Activated gamma-delta T cell (primary cell): ENCODE data around the gene ANGPTL7.
"Not testable (repeated sequence)": the region's sequence is repeated elsewhere in the genome, so short reads cannot be mapped to it uniquely, and the experiment has no call there.

ENCODE experiments used
- DNase-seq: peaks from one replicate; lab custom pipeline; 2025; lab: John Stamatoyannopoulos, UW

ANGPTL7 gene

GRCh38 chr1:11169202-11169601, 20.0 kb upstream of the ANGPTL7 start:
- no peak for DNase-seq

- DNase-seq: no peak
Observed at GRCh38 chr1:11170102-11170501, 19.1 kb upstream of the ANGPTL7 start.

- no peak for DNase-seq
Observed at GRCh38 chr1:11174261-11174942, 14.8 kb upstream of the ANGPTL7 start.

DNA sequence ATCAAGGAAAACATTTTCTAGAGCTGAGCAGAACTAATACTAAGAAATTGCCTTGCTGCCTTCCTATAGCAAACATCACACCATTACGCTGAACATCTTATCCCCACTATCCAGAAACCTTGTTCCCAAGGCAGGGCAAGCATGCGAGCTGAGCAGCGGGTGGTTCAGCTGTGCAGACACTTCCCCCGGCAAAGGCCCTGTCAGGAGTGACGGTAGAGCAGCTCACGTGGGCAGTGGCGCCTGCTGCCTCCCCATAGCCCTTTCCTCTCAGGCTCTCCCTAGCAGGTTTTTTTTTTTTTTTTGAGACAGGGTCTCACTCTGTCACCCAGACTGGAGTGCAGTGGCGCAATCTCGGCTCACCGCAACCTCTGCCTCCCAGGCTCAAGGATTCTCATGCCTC, 13.7 kb upstream of the ANGPTL7 start:
- DNase-seq: no peak

- no peak for DNase-seq
Observed at GRCh38 chr1:11176081-11176706, 13.0 kb upstream of the ANGPTL7 start.

DNA sequence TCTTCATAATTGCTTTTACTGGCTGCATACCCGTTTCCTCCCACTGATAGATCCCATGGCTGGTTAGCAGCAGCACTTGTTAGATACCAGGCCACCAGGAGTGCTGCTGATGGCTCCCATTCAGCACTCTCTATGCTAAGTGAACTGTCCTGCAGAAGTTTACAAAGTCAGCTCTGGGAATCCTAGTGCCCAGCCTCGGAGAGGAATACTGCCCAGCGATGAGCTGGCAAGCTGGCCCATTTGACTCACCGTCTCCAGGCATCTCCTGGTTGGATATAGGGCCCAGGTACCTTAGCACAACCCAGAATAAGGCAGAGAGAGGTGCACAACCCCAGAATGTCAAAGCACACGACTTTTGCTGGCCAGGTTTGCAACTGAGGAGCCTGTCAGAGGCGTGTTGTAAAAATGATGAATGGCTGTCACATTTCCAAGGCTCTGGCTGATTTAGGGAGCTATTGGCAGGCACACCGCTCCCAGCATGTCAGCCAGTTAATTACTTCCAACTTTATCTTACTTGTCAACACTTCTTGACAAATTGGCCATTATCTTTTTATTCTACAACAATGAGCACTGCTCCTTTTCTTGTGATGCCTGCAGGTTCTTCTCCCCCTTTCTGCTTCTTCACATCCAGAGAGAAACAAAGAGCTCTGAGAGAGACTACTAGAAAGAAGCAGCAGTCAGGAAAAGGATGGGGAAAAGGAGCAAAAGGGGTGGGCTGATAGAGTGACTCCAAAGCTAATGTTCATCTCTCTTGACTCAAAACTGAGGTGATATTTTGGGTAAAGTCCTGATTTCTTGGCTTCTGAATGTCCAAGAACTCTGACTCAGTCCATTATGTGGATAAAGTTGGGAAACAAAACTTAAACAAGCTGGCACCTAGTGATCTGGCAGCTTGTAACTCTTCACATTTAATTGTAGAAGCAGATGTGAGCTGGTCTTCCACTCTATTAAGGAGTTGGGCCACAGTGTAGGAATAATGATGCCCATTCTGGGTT, 10.8 kb upstream of the ANGPTL7 start:
- DNase-seq: no peak

GRCh38 chr1:11179125-11179524, 10.0 kb upstream of the ANGPTL7 start:
- DNase-seq: no peak

GRCh38 chr1:11179749-11180148, 9.4 kb upstream of the ANGPTL7 start:
- DNase-seq: not testable (repeated sequence)

DNA sequence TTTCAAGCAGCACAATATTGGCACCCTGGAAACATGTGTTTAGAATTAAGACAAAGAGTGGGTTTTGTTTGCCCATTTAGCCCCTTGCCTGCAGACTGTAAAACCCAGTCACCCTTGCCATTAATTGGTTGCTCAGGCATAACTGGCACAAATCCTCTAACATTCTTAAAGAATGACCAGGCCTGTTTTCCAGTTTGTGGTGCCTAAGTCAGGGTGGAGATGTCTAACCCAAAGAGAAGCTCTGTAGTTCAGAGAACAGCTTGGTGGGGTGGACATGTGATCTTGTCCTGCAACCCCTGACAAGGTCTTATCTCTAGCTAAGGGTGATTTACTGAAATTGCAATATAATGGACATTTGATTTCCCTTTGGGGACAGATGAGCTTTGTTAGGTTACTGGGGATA, 8.8 kb upstream of the ANGPTL7 start:
- DNase-seq: no peak

GRCh38 chr1:11182884-11183283, 6.3 kb upstream of the ANGPTL7 start:
- no peak for DNase-seq

DNA sequence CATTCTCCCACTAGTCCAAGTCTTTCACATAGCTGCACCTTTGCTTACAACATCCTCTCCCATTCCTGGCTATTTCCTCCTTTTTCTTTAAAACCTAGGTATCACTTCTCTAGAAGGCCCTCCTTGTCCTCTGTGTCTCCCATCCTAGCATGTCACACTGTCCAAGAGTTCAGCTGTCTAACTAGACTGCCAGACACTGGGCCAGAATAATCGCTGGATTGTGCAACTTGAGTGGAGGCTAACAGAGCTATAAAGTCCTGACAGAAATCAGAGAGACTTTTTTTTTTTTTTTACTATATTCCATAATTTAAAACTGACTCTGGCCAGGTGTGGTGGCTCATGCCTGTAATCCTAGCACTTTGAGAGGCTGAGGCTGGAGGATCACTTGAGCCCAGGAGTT, 4.2 kb upstream of the ANGPTL7 start:
- no peak for DNase-seq

- DNase-seq: no peak
Observed at GRCh38 chr1:11187000-11187399, 2.2 kb upstream of the ANGPTL7 start.

- no peak for DNase-seq
Observed at GRCh38 chr1:11187494-11187893, 1.7 kb upstream of the ANGPTL7 start.

GRCh38 chr1:11187931-11188330, 1.2 kb upstream of the ANGPTL7 start:
- DNase-seq: no peak

GRCh38 chr1:11188381-11188780, 774 bp upstream of the ANGPTL7 start:
- no peak for DNase-seq

DNA sequence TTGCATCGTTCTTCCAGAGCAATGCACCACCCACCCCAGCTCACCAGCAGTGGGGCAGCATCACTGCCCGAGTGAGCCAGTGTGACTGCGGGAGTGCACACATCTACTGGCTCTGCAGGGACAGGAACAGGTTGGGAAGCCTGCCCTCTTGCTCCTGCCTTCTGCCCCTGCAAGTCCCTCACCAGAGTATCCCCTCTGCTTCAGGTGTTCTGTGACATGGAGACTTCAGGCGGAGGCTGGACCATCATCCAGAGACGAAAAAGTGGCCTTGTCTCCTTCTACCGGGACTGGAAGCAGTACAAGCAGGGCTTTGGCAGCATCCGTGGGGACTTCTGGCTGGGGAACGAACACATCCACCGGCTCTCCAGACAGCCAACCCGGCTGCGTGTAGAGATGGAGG, 4.2 kb downstream of the ANGPTL7 start:
- no peak for DNase-seq

DNA sequence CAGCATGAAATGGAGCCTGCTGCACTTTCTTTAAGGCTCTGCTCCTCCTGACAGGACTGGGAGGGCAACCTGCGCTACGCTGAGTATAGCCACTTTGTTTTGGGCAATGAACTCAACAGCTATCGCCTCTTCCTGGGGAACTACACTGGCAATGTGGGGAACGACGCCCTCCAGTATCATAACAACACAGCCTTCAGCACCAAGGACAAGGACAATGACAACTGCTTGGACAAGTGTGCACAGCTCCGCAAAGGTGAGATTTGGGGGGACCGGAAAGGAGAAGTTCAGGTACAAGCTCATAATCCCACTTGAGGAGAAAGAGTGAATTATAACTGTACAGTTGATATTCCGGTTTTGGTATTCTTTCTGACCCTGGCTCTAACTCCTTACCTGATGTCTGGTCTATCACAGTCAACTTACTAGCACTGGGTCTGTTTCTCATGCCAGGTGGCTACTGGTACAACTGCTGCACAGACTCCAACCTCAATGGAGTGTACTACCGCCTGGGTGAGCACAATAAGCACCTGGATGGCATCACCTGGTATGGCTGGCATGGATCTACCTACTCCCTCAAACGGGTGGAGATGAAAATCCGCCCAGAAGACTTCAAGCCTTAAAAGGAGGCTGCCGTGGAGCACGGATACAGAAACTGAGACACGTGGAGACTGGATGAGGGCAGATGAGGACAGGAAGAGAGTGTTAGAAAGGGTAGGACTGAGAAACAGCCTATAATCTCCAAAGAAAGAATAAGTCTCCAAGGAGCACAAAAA, 5.4 kb downstream of the ANGPTL7 start:
- DNase-seq: no peak

- no peak for DNase-seq
Observed at GRCh38 chr1:11196945-11197344, 7.8 kb downstream of the ANGPTL7 start.

GRCh38 chr1:11197359-11197758, 8.2 kb downstream of the ANGPTL7 start:
- no peak for DNase-seq

DNA sequence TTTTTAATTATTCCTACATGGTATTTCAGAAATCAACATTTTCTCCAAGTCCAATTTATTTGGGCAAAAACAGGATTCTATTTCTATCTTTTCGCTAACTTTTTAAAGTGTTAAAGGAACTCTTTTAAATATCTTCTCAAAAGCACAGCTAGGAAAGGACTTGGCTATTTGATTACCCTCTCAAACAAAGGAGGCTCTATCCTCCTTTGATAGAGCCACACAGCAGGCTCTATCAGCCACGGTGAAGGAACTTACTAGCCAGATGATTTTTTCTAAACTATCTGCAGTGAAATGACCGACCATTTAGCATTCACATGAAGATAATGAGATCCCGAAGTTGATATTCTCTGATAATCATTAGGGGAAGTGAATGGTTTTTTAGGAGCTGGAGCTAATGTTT, 9.1 kb downstream of the ANGPTL7 start:
- no peak for DNase-seq

DNA sequence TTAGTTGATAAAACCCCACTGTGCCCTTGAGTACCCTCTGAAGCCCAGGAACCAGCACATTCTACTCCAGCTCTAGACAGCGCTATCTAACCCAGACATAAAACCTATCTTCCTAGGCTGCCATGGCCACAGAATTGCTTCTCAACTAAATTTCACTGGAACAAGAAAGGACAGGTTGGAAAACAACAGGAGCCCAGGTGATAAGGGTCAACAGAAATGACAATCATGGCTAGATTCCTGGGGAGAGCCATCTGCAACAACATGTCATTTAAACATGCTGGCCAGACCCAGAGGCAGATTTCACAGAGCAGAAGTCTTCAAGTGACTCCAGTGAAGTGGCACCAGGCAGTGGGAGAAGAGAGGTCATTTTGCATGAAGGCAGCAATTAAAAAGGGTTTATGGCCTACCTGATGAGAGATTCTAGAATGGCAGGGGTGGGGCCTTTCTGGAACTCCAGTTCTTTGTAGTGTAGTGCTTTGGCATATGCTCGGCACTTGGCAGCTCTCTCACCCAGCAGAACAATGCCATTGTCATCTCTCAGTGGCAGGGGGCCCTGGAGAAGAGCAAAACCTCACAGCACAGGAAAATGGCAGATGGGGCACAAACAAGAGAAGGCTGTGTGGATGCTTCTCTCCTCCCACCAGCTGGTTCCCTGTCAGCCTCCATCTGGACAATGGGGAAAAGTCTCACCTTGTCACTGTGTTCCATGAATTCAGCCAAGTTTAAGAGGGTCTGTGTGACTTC, 9.9 kb downstream of the ANGPTL7 start:
- DNase-seq: no peak
